NCI-H128 (cell line): Measurements from ENCODE around the gene RPS14.

ENCODE experiments used
- DNase-seq: peaks from one replicate; lab custom pipeline; 2025; ENCODE audit not compliant: unreplicated experiment; lab: John Stamatoyannopoulos, UW

The RPS14 gene

DNA sequence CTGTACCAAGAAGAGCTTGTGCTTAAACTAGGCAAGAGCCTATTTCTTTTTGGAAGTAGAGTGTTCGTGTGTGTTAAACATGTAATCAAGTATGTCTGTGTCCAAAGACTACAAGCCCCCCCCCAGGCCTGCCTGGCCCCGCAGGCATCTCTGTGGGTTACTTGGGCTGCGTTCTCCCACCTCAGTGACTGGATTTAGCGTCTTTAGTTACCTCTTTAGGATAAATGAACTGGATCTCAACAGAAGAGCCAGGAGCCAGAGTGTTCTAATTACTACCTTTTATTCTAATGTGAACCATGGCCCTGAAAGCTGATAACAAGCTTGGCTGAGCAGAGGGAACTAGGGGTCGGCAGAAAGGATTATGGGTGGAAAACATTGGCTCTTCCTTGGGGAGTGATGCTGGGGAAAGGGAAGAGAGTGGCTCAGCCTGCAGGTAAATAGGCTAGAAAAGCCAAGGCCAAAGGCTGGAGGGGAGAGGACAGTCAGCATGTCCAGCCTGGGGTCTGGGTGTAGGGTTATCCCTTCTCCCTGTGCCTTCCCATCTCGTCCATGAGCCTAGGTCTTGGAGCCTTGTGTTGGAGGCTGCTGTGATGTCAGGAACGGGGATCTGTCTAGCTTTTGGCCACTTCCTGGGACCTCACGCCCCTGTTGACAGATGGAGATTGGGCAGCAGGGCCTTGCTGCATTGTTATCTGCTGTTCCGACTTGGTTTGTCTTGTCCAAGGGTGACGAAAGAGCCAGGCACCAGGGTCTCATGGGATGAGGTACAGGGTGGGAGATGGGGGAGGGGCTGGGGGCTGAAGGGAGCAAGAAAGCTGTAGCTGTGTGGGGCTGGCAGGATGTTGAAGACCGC lies 47.9 kb downstream of the RPS14 start:
- no peak for DNase-seq

DNA sequence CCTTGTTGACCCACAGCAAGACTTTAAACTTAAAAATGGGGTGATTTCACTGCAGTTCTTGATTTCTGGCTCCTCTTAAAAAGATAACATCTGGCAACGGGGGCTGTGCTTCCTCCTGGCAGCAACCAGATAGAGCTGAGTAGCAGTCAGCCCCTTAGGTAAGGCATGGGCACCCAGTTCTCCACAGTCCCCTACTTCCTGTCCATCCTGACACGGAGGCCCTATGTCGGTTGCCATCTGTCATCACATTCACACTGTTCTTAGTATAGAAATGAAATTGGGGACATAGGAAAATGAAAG lies 48.5 kb downstream of the RPS14 start:
- DNase-seq = no peak

GRCh38 chr5:150400316-150401075 lies 49.0 kb downstream of the RPS14 start:
- DNase-seq = no peak

DNA sequence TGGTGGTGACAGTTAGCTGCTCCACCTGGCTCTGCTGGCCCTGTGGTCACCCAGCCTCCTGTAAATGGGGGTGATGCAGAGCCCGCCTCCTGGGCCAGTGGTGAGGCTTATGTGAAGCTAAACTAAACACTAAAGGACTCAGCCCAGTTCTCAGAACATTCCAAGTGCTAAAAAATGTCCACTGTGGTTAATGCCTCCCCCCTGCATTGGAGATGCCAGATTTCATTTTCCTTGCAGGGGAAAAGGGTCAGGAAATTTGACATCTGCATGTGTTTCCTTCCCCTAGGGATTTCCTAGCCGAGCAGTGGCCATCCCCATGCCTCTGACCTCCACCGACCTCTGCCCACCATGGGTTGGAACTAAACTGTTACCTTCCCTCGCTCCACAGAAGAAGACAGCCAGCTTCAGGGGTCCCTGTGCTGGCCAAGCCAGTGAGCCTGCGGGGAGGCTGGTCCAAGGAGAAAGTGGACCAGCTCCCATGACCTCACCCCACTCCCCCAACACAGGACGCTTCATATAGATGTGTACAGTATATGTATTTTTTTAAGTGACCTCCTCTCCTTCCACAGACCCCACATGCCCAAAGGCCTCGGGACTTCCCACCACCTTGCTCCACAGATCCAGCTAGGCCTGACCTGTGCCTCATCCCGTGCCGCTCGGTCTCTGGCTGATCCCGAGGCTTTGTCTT lies 49.9 kb downstream of the RPS14 start:
- DNase-seq = no peak

DNA sequence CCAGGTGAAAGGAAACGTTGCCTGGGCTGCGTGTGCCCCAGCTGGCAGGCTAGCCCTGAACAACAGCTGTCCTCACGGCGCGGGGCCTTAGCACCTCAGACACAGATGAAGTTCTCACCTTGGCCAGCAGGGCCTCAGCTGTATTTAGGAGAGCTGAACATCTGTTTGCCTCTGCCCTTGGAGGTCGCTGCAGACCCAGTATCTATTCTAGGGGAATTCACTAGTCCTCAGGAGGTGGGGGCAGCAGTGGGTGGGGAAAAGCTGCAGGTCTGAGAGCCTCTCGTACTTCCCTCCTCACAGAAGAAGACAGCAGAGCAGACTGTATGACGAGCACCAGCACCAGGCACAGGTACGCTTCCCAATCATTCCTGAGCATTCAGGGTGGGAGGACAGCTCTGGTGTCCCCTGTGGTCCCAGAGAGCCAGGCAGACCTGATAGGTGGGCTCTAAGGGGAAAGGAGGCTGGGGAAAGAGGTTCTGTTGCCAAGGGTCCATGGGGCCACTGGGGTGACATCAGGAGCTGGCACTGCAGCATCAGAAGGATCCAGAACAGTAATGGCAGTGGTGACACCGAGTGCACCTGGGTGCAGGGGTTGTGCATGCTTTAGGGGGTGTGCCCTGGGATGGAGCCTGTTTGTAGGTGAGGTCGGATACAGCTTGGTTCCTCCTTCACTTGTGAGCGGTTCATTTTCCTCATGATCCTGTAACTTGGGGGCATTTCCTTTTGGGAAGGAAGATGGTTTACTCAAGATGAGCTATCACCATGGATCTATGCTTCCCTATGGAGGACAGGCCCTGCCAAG lies 50.6 kb downstream of the RPS14 start:
- DNase-seq = no peak

GRCh38 chr5:150397782-150398721 lies 51.5 kb downstream of the RPS14 start:
- no peak for DNase-seq

- no peak for DNase-seq
Measured at GRCh38 chr5:150397146-150397781, 52.3 kb downstream of the RPS14 start.

GRCh38 chr5:150396267-150396666 lies 53.3 kb downstream of the RPS14 start:
- no peak for DNase-seq

DNA sequence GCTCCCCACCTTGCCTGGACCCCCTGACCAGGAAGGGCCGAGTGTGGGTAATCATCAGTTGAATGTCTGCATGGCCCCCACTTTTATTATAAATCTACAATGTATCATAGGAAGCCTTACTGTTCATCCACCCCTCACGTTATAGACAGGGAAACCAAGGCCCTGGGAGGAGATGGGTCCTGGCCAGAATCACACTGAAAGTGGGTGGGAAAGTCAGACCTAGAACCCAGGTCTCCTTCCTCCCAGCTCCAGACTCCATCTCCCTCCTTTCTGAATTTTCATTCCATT lies 53.9 kb downstream of the RPS14 start:
- no peak for DNase-seq

DNA sequence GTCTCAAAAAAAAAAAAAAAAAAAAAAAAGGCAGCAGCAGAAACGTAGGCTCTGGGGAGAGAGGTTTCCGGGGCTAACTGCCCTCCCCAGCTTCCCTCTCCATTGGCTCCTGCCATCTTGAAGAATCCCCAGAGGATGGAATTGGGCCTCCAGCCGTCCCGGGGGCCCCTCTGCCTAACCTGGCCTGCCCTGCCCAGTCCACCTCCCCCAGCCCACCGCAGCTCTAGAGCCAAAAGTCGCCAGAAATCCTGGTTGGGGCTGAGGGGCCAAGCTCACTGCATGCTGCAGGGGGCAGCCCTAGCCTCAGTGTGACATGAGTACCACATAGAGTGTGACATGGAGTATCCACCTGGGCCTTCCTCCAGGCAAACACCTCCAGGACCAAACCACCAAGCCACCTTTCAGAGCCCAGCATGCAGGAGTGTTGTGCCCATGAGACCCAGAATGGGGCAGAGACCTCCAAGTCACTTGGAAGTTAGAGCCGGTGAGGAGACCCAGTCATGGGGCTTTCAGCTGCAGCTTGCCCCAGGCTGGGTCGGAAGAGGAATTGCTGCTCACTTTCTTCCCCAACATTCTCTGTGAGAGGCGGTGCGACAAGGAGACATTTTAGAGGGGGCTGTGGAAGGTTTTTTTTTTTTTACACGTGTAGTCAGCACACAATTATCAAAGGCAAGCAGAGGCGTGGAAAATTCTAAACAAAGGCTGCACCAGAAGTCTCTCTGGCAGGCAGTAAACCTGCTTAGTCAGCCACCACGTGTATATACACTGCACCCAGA lies 54.4 kb downstream of the RPS14 start:
- DNase-seq = no peak

DNA sequence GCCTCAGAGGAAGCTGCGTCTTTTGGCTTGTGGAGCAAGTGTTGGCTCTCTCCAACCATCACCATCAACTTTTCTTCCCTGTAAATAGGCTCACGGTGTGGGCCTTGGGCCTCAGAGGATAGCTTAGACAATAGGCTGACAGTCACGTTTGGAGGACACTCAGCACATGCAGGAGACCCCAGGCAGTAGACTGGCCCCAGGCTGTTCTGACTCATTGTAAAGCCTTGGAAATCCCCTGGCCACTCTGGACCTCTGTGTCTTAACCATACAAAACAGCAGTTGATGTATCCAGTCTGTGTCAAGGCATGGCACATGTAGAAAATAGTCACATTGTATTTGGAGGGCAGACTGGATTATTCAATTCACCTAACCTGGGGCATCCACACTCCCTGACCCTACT lies 55.4 kb downstream of the RPS14 start:
- DNase-seq = no peak

DNA sequence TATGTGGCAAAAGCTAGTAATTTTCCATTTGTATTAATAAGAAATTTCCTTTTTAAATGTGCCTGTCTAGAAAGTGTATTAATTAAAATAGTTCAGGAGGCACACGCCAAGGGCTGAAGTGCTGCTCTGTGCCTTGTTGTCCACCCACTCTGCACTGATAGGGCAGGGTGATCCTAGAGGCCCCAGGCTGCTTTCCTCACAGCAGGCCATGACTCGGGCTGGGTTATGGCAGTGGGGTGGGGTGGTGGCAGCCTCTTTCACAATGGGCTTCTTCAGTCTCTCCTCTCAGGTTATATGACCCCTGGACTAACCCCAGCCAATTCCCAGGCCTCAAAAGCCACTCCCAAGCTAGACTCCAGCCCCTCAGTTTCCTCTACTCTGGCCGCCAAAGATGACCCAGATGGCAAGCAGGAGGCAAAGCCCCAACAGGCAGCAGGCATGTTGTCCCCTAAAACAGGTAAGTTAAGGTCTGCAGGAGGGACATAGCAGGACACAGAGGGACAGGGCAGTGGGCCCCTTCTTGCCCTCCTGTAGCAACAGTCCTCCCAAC lies 56.4 kb downstream of the RPS14 start:
- no peak for DNase-seq

DNA sequence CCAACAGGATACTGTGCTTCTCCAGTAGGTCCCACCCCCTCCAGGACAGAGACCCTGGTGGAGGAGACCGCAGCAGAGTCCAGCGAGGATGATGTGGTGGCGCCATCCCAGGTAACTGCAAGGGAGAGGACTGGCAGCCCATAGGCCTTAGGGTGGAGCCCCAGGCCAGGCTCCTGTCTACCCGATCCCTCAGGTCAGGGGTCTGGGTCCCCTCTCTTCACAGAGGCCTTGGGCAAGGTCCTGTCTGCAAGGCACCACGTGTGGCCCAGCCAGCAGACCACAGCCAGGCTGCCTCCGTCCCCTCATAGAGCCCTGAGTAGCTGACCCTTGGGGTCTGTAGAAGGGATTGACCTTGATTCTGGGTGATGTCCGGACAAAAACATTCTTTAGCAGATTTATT lies 56.9 kb downstream of the RPS14 start:
- no peak for DNase-seq
